Hepatocyte (in vitro differentiated cells): ENCODE results near the gene HNF1A. TPM values are rescaled to one million over a fixed set of nuclear protein-coding genes. Genes with fewer than 3 reads are reported as not detected.

Experiments
- DNase-seq: peaks from one replicate; pipeline ENCODE4 v3.0.0-alpha.2; 2016; ENCODE audit warnings: low spot score
- H2AFZ ChIP-seq: fragments of 200-600 bp; sonication (generic); 2 replicates; pipeline ENCODE4 v1.6.0; 2016; ENCODE audit warnings: antibody characterized with exemption, mild to moderate bottlenecking
- H3K27ac ChIP-seq: fragments of 200-600 bp; sonication (generic); 2 replicates; pipeline ENCODE4 v1.5.1; 2016; ENCODE audit warnings: mild to moderate bottlenecking
- H3K27me3 ChIP-seq: fragments of 200-600 bp; sonication (generic); 2 replicates; pipeline ENCODE4 v1.6.1; 2016
- H3K36me3 ChIP-seq: fragments of 200-600 bp; sonication (generic); replicated peaks from 2 replicates; pipeline ENCODE4 v1.5.1; 2016; ENCODE audit warnings: low read depth; ENCODE audit not compliant: insufficient read depth
- H3K4me1 ChIP-seq: fragments of 200-600 bp; sonication (generic); 2 replicates; pipeline ENCODE4 v1.5.1; 2016; ENCODE audit warnings: mild to moderate bottlenecking, moderate library complexity; ENCODE audit not compliant: insufficient read depth
- H3K4me2 ChIP-seq: fragments of 200-600 bp; sonication (generic); 2 replicates; pipeline ENCODE4 v1.6.0; 2016
- H3K4me3 ChIP-seq: fragments of 200-600 bp; sonication (generic); 2 replicates; pipeline ENCODE4 v1.5.1; 2016; ENCODE audit warnings: mild to moderate bottlenecking
- H3K79me2 ChIP-seq: fragments of 200-600 bp; sonication (generic); 2 replicates; pipeline ENCODE4 v1.6.0; 2017; ENCODE audit warnings: mild to moderate bottlenecking
- H3K9me2 ChIP-seq: fragments of 200-600 bp; sonication (generic); replicated peaks from 2 replicates; pipeline ENCODE4 v1.6.0; 2017; ENCODE audit warnings: mild to moderate bottlenecking; ENCODE audit not compliant: insufficient read depth
- H3K9me3 ChIP-seq: fragments of 200-600 bp; sonication (generic); 2 replicates; pipeline ENCODE4 v1.5.1; 2016; ENCODE audit warnings: low read depth, mild to moderate bottlenecking
- H4K20me1 ChIP-seq: fragments of 200-600 bp; sonication (generic); 2 replicates; pipeline ENCODE4 v1.6.0; 2016; ENCODE audit warnings: mild to moderate bottlenecking; ENCODE audit not compliant: insufficient read depth, poor library complexity, severe bottlenecking
- CTCF ChIP-seq: fragments of 200-600 bp; sonication (generic); IDR thresholded peaks from 2 replicates; pipeline ENCODE4 v1.5.1; 2016; ENCODE audit warnings: antibody characterized with exemption, mild to moderate bottlenecking; ENCODE audit not compliant: poor library complexity
- EZH2 ChIP-seq: fragments of 200-600 bp; sonication (generic); IDR thresholded peaks from 2 replicates; pipeline ENCODE4 v1.6.1; 2016; ENCODE audit warnings: antibody characterized with exemption, mild to moderate bottlenecking, borderline replicate concordance
- EZH2phosphoT487 ChIP-seq: fragments of 200-600 bp; sonication (generic); IDR thresholded peaks from one replicate; pipeline ENCODE4 v1.6.1; 2018; ENCODE audit warnings: antibody characterized with exemption, mild to moderate bottlenecking, low read depth, moderate library complexity; ENCODE audit not compliant: unreplicated experiment, severe bottlenecking
- WGBS: methylation state at CpG from one replicate; pipeline ENCODE4 v1.1.6; 2016; ENCODE audit warnings: low lambda C conversion rate; ENCODE audit errors: missing lambda C conversion rate; 5-methylcytosine and 5-hydroxymethylcytosine counted together
- polyA plus RNA-seq: library from polyadenylated mRNA; unstranded; fragments of >200 nt; fragmentation: Nextera tagmentation; extraction: Ambion mirVana; gene quantifications from 2 replicates; pipeline ENCODE4 v1.2.1, GENCODE V29; 2016
- total RNA-seq: library from RNA; depleted of rRNA; stranded (reverse); fragments of >200 nt; gene quantifications from 2 replicates; pipeline ENCODE4 v1.2.3, GENCODE V29; 2014

HNF1A gene
- total and polyA plus RNA-seq, 2 experiments from 2014 or later: 16.7 to 23.9 TPM

DNA sequence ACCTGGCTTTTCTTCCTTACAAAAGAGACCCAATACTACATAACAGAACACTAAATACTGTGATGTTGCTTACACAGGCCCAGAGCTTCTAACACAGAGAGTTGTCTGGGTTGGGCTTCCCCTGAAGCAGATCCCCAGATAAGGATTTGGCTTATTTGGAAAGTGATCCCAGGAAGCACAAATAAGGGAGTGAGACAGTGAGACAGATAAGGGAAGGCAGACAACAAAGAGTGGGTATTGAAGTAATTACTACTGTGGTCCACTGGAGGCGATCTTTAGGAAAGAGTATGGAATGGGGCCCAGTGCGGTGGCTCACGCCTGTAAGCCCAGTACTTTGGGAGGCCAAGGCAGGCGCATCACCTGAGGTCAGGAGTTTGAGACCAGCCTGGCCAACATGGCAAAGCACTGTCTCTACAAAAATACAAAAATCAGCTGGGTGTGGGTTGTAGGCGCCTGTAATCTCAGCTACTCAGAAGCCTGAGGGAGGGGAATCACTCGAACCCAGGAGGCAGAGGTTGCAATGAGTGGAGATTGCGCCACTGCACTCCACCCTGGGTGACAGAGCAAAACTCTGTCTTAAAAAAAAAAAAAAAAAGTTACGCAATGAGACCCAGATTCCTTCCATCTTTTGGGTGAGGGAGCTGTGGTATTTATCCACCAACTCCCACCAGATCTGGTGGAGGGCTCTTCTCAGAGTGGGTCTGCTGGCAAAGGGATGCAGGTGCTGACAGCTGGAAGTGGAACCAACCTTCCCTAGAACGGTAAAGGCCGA is 48.1 kb downstream of the HNF1A start:
- Histone ChIP-seq H3K9me2 (no peaks in the 10 kb centered on the region), H3K4me3 (no peak overlapping the region), H4K20me1 (no peaks in the 10 kb centered on the region), H3K36me3 (no peaks in the 10 kb centered on the region), H3K27me3 (no peaks in the 10 kb centered on the region), H3K79me2 (no peaks in the 10 kb centered on the region), H2AFZ (no peak overlapping the region), H3K9me3 (no peaks in the 10 kb centered on the region), H3K27ac (peak overlapping the region; percentile 93), H3K4me1 (peaks cover 4% of the 10 kb centered on the region), H3K4me2 (peak overlapping the region; percentile 4)
- no peak for TF ChIP-seq EZH2phosphoT487
- TF ChIP-seq CTCF: peak; percentile 21
- peak; percentile 59 for DNase-seq
- WGBS: 78% methylated on average over 10 of the region's 10 CpGs

- no peak for DNase-seq
- no peaks in the 10 kb centered on the region for H3K79me2 ChIP-seq
- peaks cover 4% of the 10 kb centered on the region for H3K4me1 ChIP-seq
- H3K27ac ChIP-seq: no peak overlapping the region
- H3K9me2 ChIP-seq: no peaks in the 10 kb centered on the region
- no peaks in the 10 kb centered on the region for H4K20me1 ChIP-seq
- no peak for TF ChIP-seq EZH2
- no peak for TF ChIP-seq EZH2phosphoT487
- no peak for TF ChIP-seq CTCF
- no peak overlapping the region for H3K4me3 ChIP-seq
- H3K36me3 ChIP-seq: no peaks in the 10 kb centered on the region
- H3K9me3 ChIP-seq: no peaks in the 10 kb centered on the region
- WGBS: 65% methylated on average over 10 of the region's 10 CpGs
- no peak overlapping the region for H3K4me2 ChIP-seq
- no peak overlapping the region for H2AFZ ChIP-seq
- no peaks in the 10 kb centered on the region for H3K27me3 ChIP-seq
Measured at GRCh38 chr12:121030576-121031212, 52.4 kb downstream of the HNF1A start.

DNA sequence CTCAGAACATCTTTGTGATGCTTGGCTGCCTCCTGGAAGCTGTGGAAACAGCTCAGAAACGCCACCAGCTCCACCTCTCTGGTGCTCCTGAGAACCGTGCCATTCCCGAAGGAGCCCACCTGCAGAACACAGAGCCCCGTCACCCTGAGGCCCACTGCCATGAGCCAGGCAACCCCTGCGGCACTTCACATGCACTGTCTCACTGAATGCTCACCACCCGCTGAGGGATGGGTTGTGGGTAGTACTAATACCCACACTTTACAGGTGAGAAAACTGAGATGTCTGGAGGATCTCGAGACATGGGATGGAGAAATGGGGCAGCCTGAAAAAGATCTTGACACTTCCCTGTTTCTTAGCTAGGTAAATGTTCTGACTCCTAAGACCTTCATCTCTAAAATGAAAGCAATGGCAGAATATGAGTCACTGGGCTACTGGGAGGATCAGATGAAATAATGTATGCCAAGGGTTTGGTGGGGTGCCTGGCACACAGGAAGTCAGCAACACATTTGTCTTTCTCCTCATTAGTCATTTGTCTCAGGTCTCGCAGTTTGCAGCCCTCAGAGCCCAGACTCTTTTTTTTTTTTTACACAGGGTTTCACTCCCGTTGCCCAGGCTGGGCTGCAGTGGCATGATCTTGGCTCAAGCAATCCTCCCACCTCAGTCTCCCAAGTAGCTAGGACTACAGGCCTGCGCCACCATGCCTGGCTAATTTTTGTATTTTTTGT is 55.4 kb downstream of the HNF1A start:
- Histone ChIP-seq H3K4me3 (no peak overlapping the region), H4K20me1 (no peaks in the 10 kb centered on the region), H3K36me3 (no peaks in the 10 kb centered on the region), H3K27me3 (no peaks in the 10 kb centered on the region), H3K27ac (no peak overlapping the region), H2AFZ (no peak overlapping the region), H3K9me2 (no peaks in the 10 kb centered on the region), H3K4me1 (no peaks in the 10 kb centered on the region), H3K9me3 (no peaks in the 10 kb centered on the region), H3K4me2 (no peak overlapping the region), H3K79me2 (no peaks in the 10 kb centered on the region)
- no peak for DNase-seq
- WGBS: 90% methylated on average over 10 of the region's 10 CpGs
- TF ChIP-seq CTCF (no peak), EZH2 (no peak), EZH2phosphoT487 (no peak)
